K562 (cell line): ENCODE results near the gene NDUFA5. TPM values are rescaled to one million over a fixed set of nuclear protein-coding genes. Genes with fewer than 3 reads are reported as not detected.

Experiments
- ELF4 ChIP-seq: fragments of 450-650 bp; formaldehyde crosslinking; IDR thresholded peaks from 2 replicates; pipeline ENCODE4 v1.4.0; 2022; ENCODE audit warnings: missing genetic modification characterization
- GATAD2A ChIP-seq: fragments of 450-650 bp; IDR thresholded peaks from 2 replicates; pipeline ENCODE4 v1.6.1; 2017
- NCOA2 ChIP-seq, 2 experiments: fragments of 450-650 bp; IDR thresholded peaks; 2 replicates each; pipeline ENCODE4 v1.6.1; 2018; ENCODE audit warnings: mild to moderate bottlenecking in 2 of 2, moderate library complexity in 1 of 2; ENCODE audit not compliant: partially characterized antibody in 2 of 2
- NCOR1 ChIP-seq: fragments of 450-650 bp; IDR thresholded peaks from 2 replicates; pipeline ENCODE4 v1.6.1; 2016; ENCODE audit warnings: mild to moderate bottlenecking, moderate library complexity
- TCF3 ChIP-seq: sonication (generic); formaldehyde crosslinking; IDR thresholded peaks from 2 replicates; pipeline ENCODE4 v1.4.0; 2020; ENCODE audit warnings: mild to moderate bottlenecking, missing genetic modification reagents
- TRIM28 ChIP-seq: fragments of 450-650 bp; IDR thresholded peaks from 2 replicates; pipeline ENCODE4 v1.6.1; 2017
- ZNF175 ChIP-seq: fragments of 200-800 bp; sonication (Bioruptor generic); IDR thresholded peaks from 2 replicates; pipeline ENCODE4 v1.6.1; 2016; ENCODE audit warnings: low read depth, mild to moderate bottlenecking, missing genetic modification characterization, missing compliant biosample characterization
- polyA plus RNA-seq, 8 experiments: library from polyadenylated mRNA; depleted of rRNA in 4 of 8; stranded (reverse) in 5 of 8; unstranded in 3 of 8; fragments of >200 nt; fragmentation: Nextera tagmentation in 2 of 8; fragmentation: Illumina TruSeq in 1 of 8; extraction: Ambion mirVana in 2 of 8; extraction: Trizol in 1 of 8; gene quantifications; 2 replicates each; pipeline versions ENCODE4 v1.2.1 to v1.2.3, GENCODE V29; 2011 to 2014; ENCODE audit warnings: inconsistent platforms in 1 of 8, missing spikeins in 1 of 8
- total RNA-seq, 7 experiments: library from RNA; depleted of rRNA in 6 of 7; stranded (reverse); fragments of >200 nt in 6 of 7; fragmentation: Illumina TruSeq in 2 of 7; extraction: Trizol in 2 of 7; gene quantifications; 2 replicates each; pipeline versions ENCODE4 v1.2.1 to v1.2.3, GENCODE V29; 2011 to 2021; ENCODE audit warnings: low replicate concordance in 1 of 7
- TF ChIP-seq, protein P1 (sequence below): sonication (generic); formaldehyde crosslinking; IDR thresholded peaks from 2 replicates; pipeline ENCODE4 v1.4.0; 2020; ENCODE audit warnings: mild to moderate bottlenecking, missing genetic modification reagents
- TF ChIP-seq, protein P2 (sequence below): fragments of 200-600 bp; sonication (generic); IDR thresholded peaks from one replicate; pipeline ENCODE4 v1.6.1; 2012; ENCODE audit warnings: mild to moderate bottlenecking, low read depth, low read length, inconsistent platforms
- TF ChIP-seq, protein P3 (sequence below), 2 experiments: fragments of 450-650 bp; conservative IDR thresholded peaks; 2 replicates each; pipeline ENCODE4 v1.6.1; 2017; ENCODE audit warnings: mild to moderate bottlenecking in 2 of 2, moderate library complexity in 2 of 2
- TF ChIP-seq, protein P4 (sequence below): fragments of 250-450 bp; sonication (Bioruptor Pico); IDR thresholded peaks from 2 replicates; pipeline ENCODE4 v1.8.0; 2022; ENCODE audit warnings: moderate library complexity, mild to moderate bottlenecking, inconsistent platforms

NDUFA5 gene
- total and polyA plus RNA-seq, 9 of the 15 experiments (the other 6 are each of a cell fraction or from before 2014, with no cell fraction given): 155 to 677 (median 269) TPM

DNA sequence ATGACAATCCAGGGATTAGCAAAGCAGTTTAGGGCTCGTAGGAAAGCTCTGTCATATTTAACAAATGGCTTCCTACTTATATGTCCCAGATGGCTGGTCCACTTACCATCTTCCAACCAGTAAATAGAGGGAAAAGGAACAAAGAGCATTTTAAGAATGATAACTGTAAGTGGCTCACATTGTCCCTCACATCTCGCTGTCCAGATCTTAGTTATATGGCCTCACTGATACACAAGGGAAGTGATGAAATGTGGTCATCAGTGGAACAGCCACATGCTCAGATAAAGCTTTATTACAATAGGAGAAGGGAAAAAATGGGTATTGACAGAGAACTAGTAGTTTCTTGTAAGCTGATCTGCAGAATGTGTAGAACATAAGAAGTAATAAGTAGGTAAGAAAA is 59.0 kb downstream of the NDUFA5 start (continued):
- TF ChIP-seq, protein P1, sequence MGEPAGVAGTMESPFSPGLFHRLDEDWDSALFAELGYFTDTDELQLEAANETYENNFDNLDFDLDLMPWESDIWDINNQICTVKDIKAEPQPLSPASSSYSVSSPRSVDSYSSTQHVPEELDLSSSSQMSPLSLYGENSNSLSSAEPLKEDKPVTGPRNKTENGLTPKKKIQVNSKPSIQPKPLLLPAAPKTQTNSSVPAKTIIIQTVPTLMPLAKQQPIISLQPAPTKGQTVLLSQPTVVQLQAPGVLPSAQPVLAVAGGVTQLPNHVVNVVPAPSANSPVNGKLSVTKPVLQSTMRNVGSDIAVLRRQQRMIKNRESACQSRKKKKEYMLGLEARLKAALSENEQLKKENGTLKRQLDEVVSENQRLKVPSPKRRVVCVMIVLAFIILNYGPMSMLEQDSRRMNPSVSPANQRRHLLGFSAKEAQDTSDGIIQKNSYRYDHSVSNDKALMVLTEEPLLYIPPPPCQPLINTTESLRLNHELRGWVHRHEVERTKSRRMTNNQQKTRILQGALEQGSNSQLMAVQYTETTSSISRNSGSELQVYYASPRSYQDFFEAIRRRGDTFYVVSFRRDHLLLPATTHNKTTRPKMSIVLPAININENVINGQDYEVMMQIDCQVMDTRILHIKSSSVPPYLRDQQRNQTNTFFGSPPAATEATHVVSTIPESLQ (CRISPR knock-in tag): no peak
- peak in 1 of 2 experiments; percentile 29 for TF ChIP-seq NCOA2 (IDR thresholded peaks at IDR 0.05; ENCODE audit: partially characterized antibody in 2 of 2)
- TF ChIP-seq TRIM28: 0 out of 2 replicates have a peak, but pooled peaks have one; percentile 64
- peak; percentile 88 for TF ChIP-seq TCF3 (CRISPR knock-in tag)
- peak; percentile 84; the same call in 1 of the 2 replicates for TF ChIP-seq ZNF175
- TF ChIP-seq GATAD2A: peak; percentile 34; the same call in 1 of the 2 replicates
- TF ChIP-seq ELF4 (CRISPR knock-in tag): peak; percentile 34; the same call in 1 of the 2 replicates
- TF ChIP-seq, protein P2, sequence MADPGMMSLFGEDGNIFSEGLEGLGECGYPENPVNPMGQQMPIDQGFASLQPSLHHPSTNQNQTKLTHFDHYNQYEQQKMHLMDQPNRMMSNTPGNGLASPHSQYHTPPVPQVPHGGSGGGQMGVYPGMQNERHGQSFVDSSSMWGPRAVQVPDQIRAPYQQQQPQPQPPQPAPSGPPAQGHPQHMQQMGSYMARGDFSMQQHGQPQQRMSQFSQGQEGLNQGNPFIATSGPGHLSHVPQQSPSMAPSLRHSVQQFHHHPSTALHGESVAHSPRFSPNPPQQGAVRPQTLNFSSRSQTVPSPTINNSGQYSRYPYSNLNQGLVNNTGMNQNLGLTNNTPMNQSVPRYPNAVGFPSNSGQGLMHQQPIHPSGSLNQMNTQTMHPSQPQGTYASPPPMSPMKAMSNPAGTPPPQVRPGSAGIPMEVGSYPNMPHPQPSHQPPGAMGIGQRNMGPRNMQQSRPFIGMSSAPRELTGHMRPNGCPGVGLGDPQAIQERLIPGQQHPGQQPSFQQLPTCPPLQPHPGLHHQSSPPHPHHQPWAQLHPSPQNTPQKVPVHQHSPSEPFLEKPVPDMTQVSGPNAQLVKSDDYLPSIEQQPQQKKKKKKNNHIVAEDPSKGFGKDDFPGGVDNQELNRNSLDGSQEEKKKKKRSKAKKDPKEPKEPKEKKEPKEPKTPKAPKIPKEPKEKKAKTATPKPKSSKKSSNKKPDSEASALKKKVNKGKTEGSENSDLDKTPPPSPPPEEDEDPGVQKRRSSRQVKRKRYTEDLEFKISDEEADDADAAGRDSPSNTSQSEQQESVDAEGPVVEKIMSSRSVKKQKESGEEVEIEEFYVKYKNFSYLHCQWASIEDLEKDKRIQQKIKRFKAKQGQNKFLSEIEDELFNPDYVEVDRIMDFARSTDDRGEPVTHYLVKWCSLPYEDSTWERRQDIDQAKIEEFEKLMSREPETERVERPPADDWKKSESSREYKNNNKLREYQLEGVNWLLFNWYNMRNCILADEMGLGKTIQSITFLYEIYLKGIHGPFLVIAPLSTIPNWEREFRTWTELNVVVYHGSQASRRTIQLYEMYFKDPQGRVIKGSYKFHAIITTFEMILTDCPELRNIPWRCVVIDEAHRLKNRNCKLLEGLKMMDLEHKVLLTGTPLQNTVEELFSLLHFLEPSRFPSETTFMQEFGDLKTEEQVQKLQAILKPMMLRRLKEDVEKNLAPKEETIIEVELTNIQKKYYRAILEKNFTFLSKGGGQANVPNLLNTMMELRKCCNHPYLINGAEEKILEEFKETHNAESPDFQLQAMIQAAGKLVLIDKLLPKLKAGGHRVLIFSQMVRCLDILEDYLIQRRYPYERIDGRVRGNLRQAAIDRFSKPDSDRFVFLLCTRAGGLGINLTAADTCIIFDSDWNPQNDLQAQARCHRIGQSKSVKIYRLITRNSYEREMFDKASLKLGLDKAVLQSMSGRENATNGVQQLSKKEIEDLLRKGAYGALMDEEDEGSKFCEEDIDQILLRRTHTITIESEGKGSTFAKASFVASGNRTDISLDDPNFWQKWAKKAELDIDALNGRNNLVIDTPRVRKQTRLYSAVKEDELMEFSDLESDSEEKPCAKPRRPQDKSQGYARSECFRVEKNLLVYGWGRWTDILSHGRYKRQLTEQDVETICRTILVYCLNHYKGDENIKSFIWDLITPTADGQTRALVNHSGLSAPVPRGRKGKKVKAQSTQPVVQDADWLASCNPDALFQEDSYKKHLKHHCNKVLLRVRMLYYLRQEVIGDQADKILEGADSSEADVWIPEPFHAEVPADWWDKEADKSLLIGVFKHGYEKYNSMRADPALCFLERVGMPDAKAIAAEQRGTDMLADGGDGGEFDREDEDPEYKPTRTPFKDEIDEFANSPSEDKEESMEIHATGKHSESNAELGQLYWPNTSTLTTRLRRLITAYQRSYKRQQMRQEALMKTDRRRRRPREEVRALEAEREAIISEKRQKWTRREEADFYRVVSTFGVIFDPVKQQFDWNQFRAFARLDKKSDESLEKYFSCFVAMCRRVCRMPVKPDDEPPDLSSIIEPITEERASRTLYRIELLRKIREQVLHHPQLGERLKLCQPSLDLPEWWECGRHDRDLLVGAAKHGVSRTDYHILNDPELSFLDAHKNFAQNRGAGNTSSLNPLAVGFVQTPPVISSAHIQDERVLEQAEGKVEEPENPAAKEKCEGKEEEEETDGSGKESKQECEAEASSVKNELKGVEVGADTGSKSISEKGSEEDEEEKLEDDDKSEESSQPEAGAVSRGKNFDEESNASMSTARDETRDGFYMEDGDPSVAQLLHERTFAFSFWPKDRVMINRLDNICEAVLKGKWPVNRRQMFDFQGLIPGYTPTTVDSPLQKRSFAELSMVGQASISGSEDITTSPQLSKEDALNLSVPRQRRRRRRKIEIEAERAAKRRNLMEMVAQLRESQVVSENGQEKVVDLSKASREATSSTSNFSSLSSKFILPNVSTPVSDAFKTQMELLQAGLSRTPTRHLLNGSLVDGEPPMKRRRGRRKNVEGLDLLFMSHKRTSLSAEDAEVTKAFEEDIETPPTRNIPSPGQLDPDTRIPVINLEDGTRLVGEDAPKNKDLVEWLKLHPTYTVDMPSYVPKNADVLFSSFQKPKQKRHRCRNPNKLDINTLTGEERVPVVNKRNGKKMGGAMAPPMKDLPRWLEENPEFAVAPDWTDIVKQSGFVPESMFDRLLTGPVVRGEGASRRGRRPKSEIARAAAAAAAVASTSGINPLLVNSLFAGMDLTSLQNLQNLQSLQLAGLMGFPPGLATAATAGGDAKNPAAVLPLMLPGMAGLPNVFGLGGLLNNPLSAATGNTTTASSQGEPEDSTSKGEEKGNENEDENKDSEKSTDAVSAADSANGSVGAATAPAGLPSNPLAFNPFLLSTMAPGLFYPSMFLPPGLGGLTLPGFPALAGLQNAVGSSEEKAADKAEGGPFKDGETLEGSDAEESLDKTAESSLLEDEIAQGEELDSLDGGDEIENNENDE: no peak
- TF ChIP-seq, protein P3, sequence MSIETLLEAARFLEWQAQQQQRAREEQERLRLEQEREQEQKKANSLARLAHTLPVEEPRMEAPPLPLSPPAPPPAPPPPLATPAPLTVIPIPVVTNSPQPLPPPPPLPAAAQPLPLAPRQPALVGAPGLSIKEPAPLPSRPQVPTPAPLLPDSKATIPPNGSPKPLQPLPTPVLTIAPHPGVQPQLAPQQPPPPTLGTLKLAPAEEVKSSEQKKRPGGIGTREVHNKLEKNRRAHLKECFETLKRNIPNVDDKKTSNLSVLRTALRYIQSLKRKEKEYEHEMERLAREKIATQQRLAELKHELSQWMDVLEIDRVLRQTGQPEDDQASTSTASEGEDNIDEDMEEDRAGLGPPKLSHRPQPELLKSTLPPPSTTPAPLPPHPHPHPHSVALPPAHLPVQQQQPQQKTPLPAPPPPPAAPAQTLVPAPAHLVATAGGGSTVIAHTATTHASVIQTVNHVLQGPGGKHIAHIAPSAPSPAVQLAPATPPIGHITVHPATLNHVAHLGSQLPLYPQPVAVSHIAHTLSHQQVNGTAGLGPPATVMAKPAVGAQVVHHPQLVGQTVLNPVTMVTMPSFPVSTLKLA (conservative IDR thresholded peaks at IDR 0.05): peak; percentile 21 to 48; a peak in 2 of 4 replicates
- peak; percentile 65 for TF ChIP-seq NCOR1
- TF ChIP-seq, protein P4, sequence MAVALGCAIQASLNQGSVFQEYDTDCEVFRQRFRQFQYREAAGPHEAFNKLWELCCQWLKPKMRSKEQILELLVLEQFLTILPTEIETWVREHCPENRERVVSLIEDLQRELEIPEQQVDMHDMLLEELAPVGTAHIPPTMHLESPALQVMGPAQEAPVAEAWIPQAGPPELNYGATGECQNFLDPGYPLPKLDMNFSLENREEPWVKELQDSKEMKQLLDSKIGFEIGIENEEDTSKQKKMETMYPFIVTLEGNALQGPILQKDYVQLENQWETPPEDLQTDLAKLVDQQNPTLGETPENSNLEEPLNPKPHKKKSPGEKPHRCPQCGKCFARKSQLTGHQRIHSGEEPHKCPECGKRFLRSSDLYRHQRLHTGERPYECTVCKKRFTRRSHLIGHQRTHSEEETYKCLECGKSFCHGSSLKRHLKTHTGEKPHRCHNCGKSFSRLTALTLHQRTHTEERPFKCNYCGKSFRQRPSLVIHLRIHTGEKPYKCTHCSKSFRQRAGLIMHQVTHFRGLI: no peak
